Measurements from ENCODE around the gene TSPO. TPM values are rescaled to one million over a fixed set of nuclear protein-coding genes. Genes with fewer than 3 reads are reported as not detected.

The TSPO gene
- total RNA-seq, 2 donors from 2014 or later, result 238 to 472 TPM

GRCh38 chr22:43163241-43163795, 12.0 kb downstream of the TSPO start:
- TF ChIP-seq, protein P1, sequence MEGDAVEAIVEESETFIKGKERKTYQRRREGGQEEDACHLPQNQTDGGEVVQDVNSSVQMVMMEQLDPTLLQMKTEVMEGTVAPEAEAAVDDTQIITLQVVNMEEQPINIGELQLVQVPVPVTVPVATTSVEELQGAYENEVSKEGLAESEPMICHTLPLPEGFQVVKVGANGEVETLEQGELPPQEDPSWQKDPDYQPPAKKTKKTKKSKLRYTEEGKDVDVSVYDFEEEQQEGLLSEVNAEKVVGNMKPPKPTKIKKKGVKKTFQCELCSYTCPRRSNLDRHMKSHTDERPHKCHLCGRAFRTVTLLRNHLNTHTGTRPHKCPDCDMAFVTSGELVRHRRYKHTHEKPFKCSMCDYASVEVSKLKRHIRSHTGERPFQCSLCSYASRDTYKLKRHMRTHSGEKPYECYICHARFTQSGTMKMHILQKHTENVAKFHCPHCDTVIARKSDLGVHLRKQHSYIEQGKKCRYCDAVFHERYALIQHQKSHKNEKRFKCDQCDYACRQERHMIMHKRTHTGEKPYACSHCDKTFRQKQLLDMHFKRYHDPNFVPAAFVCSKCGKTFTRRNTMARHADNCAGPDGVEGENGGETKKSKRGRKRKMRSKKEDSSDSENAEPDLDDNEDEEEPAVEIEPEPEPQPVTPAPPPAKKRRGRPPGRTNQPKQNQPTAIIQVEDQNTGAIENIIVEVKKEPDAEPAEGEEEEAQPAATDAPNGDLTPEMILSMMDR (IDR thresholded peaks at IDR 0.05), result no peak
- Histone ChIP-seq H3K4me3 (no peak overlapping the region), H3K36me3 (peaks cover 23% of the 10 kb centered on the region), H3K27ac (peak overlapping the region in 1 of 2 donors; percentile 11), H3K4me1 (ENCODE audit: control insufficient read depth in 1 of 2, low read depth in 2 of 2) (no peaks in the 10 kb centered on the region), H3K9me3 (no peaks in the 10 kb centered on the region), H3K27me3 (replicated peaks; ENCODE audit: insufficient read depth) (no peaks in the 10 kb centered on the region)
- DNase-seq (ENCODE audit: low spot score), result no peak
- no peak for ATAC-seq (ENCODE audit: insufficient number of reproducible peaks, low FRiP score, low read depth)

- H3K36me3 ChIP-seq, result peaks cover 23% of the 10 kb centered on the region
- H3K4me3 ChIP-seq, result no peak overlapping the region
- H3K4me1 ChIP-seq (ENCODE audit: control insufficient read depth in 1 of 2, low read depth in 2 of 2), result no peaks in the 10 kb centered on the region
- no peaks in the 10 kb centered on the region for H3K9me3 ChIP-seq
- ATAC-seq (ENCODE audit: insufficient number of reproducible peaks, low FRiP score, low read depth), result no peak
- DNase-seq (ENCODE audit: low spot score), result no peak
- H3K27ac ChIP-seq, result no peak overlapping the region
- H3K27me3 ChIP-seq (replicated peaks; ENCODE audit: insufficient read depth), result no peaks in the 10 kb centered on the region
- TF ChIP-seq, protein P1 (IDR thresholded peaks at IDR 0.05), result no peak
Measured at GRCh38 chr22:43164636-43165035, 13.3 kb downstream of the TSPO start.

- Histone ChIP-seq H3K36me3 (peaks cover 25% of the 10 kb centered on the region), H3K27me3 (replicated peaks; ENCODE audit: insufficient read depth) (no peaks in the 10 kb centered on the region), H3K27ac (no peak overlapping the region), H3K4me1 (ENCODE audit: control insufficient read depth in 1 of 2, low read depth in 2 of 2) (no peaks in the 10 kb centered on the region), H3K9me3 (no peaks in the 10 kb centered on the region), H3K4me3 (no peak overlapping the region)
- ATAC-seq (ENCODE audit: insufficient number of reproducible peaks, low FRiP score, low read depth) (no peak), DNase-seq (ENCODE audit: low spot score) (no peak)
- TF ChIP-seq, protein P1 (IDR thresholded peaks at IDR 0.05), result no peak
Measured at GRCh38 chr22:43166132-43166930, 15.0 kb downstream of the TSPO start.

- Histone ChIP-seq H3K4me3 (no peak overlapping the region), H3K27ac (no peak overlapping the region), H3K36me3 (peaks cover 30% of the 10 kb centered on the region), H3K27me3 (replicated peaks; ENCODE audit: insufficient read depth) (no peaks in the 10 kb centered on the region), H3K4me1 (ENCODE audit: control insufficient read depth in 1 of 2, low read depth in 2 of 2) (no peaks in the 10 kb centered on the region), H3K9me3 (no peaks in the 10 kb centered on the region)
- TF ChIP-seq, protein P1 (IDR thresholded peaks at IDR 0.05), result no peak
- DNase-seq (ENCODE audit: low spot score) (no peak), ATAC-seq (ENCODE audit: insufficient number of reproducible peaks, low FRiP score, low read depth) (no peak)
Measured at GRCh38 chr22:43167001-43167589, 15.7 kb downstream of the TSPO start.
